ENCODE results near the gene FBXO8.

FBXO8 gene

GRCh38 chr4:174198396-174198795 is 85.1 kb downstream of the FBXO8 start:
- Mint-ChIP-seq H3K27me3 (peaks cover 2% of the 10 kb centered on the region), H3K4me3 (no peak overlapping the region), H3K36me3 (no peaks in the 10 kb centered on the region), H3K27ac (no peak overlapping the region), H3K9me3 (no peaks in the 10 kb centered on the region), H3K4me1 (no peaks in the 10 kb centered on the region)
- DNase-seq (ENCODE audit: low spot score in 2 of 2): no peak
- ATAC-seq (ENCODE audit: low read depth): no peak

GRCh38 chr4:174193438-174194374 is 89.8 kb downstream of the FBXO8 start:
- Mint-ChIP-seq H3K9me3 (no peaks in the 10 kb centered on the region), H3K27me3 (peaks cover 3% of the 10 kb centered on the region), H3K27ac (no peak overlapping the region), H3K36me3 (no peaks in the 10 kb centered on the region), H3K4me3 (no peak overlapping the region), H3K4me1 (no peaks in the 10 kb centered on the region)
- no peak for DNase-seq (ENCODE audit: low spot score in 2 of 2)
- no peak for ATAC-seq (ENCODE audit: low read depth)

- Mint-ChIP-seq H3K4me3 (no peak overlapping the region), H3K27me3 (peaks cover 3% of the 10 kb centered on the region), H3K27ac (no peak overlapping the region), H3K36me3 (no peaks in the 10 kb centered on the region), H3K9me3 (no peaks in the 10 kb centered on the region), H3K4me1 (no peaks in the 10 kb centered on the region)
- ATAC-seq (ENCODE audit: low read depth) (no peak), DNase-seq (ENCODE audit: low spot score in 2 of 2) (no peak)
These were observed 90.5 kb downstream of the FBXO8 start for GRCh38 chr4:174192943-174193342.

- DNase-seq (ENCODE audit: low spot score in 2 of 2) (no peak), ATAC-seq (ENCODE audit: low read depth) (no peak)
- Mint-ChIP-seq H3K27me3 (peaks cover 3% of the 10 kb centered on the region), H3K36me3 (no peaks in the 10 kb centered on the region), H3K4me1 (no peaks in the 10 kb centered on the region), H3K9me3 (no peaks in the 10 kb centered on the region), H3K4me3 (no peak overlapping the region), H3K27ac (no peak overlapping the region)
These were observed 92.5 kb downstream of the FBXO8 start for GRCh38 chr4:174190832-174191500.

- no peaks in the 10 kb centered on the region for H3K36me3 Mint-ChIP-seq
- no peak overlapping the region for H3K4me3 Mint-ChIP-seq
- DNase-seq (ENCODE audit: low spot score in 2 of 2): no peak
These were observed 94.0 kb downstream of the FBXO8 start for GRCh38 chr4:174189392-174190015.

More at GRCh38 chr4:174189392-174190015, 94.0 kb downstream of the FBXO8 start:
- no peaks in the 10 kb centered on the region for H3K9me3 Mint-ChIP-seq
- H3K4me1 Mint-ChIP-seq: no peaks in the 10 kb centered on the region
- H3K27me3 Mint-ChIP-seq: peaks cover 3% of the 10 kb centered on the region
- no peak for ATAC-seq (ENCODE audit: low read depth)
- no peak overlapping the region for H3K27ac Mint-ChIP-seq

Data from memory B cell (primary cell).